Neuronal stem cell (in vitro differentiated cells): ENCODE data around the gene LHX8. TPM values are rescaled to one million over a fixed set of nuclear protein-coding genes. Genes with fewer than 3 reads are reported as not detected.

Experiments used
- DNase-seq: peaks from one replicate; pipeline ENCODE4 v3.0.0-alpha.2; 2013; ENCODE audit warnings: low spot score
- H2AFZ ChIP-seq: one replicate; pipeline ENCODE4 v1.6.1; 2013; ENCODE audit warnings: mild to moderate bottlenecking, low read length, inconsistent platforms
- H2AK5ac ChIP-seq: 2 replicates; pipeline ENCODE4 v1.6.1; 2013; ENCODE audit warnings: low read depth, mild to moderate bottlenecking, inconsistent platforms, low read length, moderate library complexity, mixed read lengths
- H2BK120ac ChIP-seq: 2 replicates; pipeline ENCODE4 v1.6.1; 2013; ENCODE audit warnings: low read depth, mild to moderate bottlenecking, inconsistent platforms, low read length, moderate library complexity, mixed read lengths
- H2BK12ac ChIP-seq: one replicate; pipeline ENCODE4 v1.6.1; 2013; ENCODE audit warnings: low read length, inconsistent platforms
- H2BK15ac ChIP-seq: 2 replicates; pipeline ENCODE4 v1.6.1; 2013; ENCODE audit warnings: mild to moderate bottlenecking, low read length, inconsistent platforms, mixed read lengths
- H2BK5ac ChIP-seq: one replicate; pipeline ENCODE4 v1.6.1; 2013; ENCODE audit warnings: inconsistent platforms, mild to moderate bottlenecking, low read length, moderate library complexity
- H3K14ac ChIP-seq: one replicate; pipeline ENCODE4 v1.6.1; 2013; ENCODE audit warnings: low read length, inconsistent platforms
- H3K18ac ChIP-seq: 2 replicates; pipeline ENCODE4 v1.6.1; 2013; ENCODE audit warnings: low read length, inconsistent platforms
- H3K23ac ChIP-seq: 2 replicates; pipeline ENCODE4 v1.6.1; 2013; ENCODE audit warnings: low read depth, mild to moderate bottlenecking, mixed read lengths, low read length, inconsistent platforms; ENCODE audit not compliant: poor library complexity
- H3K27ac ChIP-seq: replicated peaks from 3 replicates; pipeline ENCODE4 v1.5.1; 2013; ENCODE audit warnings: low read length, inconsistent platforms
- H3K27me3 ChIP-seq, 3 experiments: 2 replicates each; pipeline ENCODE4 v1.6.1; 2013; ENCODE audit warnings: low read length in 3 of 3, mild to moderate bottlenecking in 2 of 3, inconsistent platforms in 1 of 3, low read depth in 1 of 3, mixed read lengths in 1 of 3, moderate library complexity in 1 of 3; ENCODE audit not compliant: control insufficient read depth in 3 of 3, insufficient read depth in 3 of 3
- H3K36me3 ChIP-seq, 2 donors: replicated peaks in 1 of 2; 2 replicates each; pipeline ENCODE4 v1.6.1; 2013; ENCODE audit warnings: low read length in 2 of 2; ENCODE audit not compliant: control insufficient read depth in 2 of 2, insufficient read depth in 2 of 2
- H3K4ac ChIP-seq: 2 replicates; pipeline ENCODE4 v1.6.1; 2013; ENCODE audit warnings: inconsistent platforms, mild to moderate bottlenecking, low read length, moderate library complexity
- H3K4me1 ChIP-seq, 2 donors: 1 replicate in 1 of 2; 2 replicates in 1 of 2; pipeline ENCODE4 v1.6.1; 2013; ENCODE audit warnings: low read length in 2 of 2, low read depth in 1 of 2; ENCODE audit not compliant: control insufficient read depth in 2 of 2, insufficient read depth in 1 of 2
- H3K4me2 ChIP-seq: one replicate; pipeline ENCODE4 v1.6.1; 2013; ENCODE audit warnings: mild to moderate bottlenecking, low read length, inconsistent platforms; ENCODE audit not compliant: insufficient read depth, poor library complexity, severe bottlenecking
- H3K4me3 ChIP-seq, 2 donors: 2 replicates each; pipeline ENCODE4 v1.5.1; 2013; ENCODE audit warnings: low read length in 2 of 2, mild to moderate bottlenecking in 2 of 2, inconsistent platforms in 1 of 2, moderate library complexity in 1 of 2
- H3K79me1 ChIP-seq: one replicate; pipeline ENCODE4 v1.6.1; 2013; ENCODE audit warnings: low read depth, mild to moderate bottlenecking, inconsistent platforms, low read length, moderate library complexity
- H3K9ac ChIP-seq: one replicate; pipeline ENCODE4 v1.6.1; 2013; ENCODE audit warnings: mild to moderate bottlenecking, low read depth, low read length, inconsistent platforms; ENCODE audit not compliant: poor library complexity
- H3K9me3 ChIP-seq, 2 donors: replicated peaks in 1 of 2; 2 replicates each; pipeline versions ENCODE3 to v1.6.1; 2013; ENCODE audit warnings: low read length in 2 of 2, mild to moderate bottlenecking in 2 of 2, inconsistent platforms in 1 of 2, low read depth in 1 of 2, mixed read lengths in 1 of 2, moderate library complexity in 1 of 2; ENCODE audit not compliant: control insufficient read depth in 2 of 2, insufficient read depth in 1 of 2
- H4K8ac ChIP-seq: one replicate; pipeline ENCODE4 v1.6.1; 2013; ENCODE audit warnings: low read depth, mild to moderate bottlenecking, inconsistent platforms, low read length, moderate library complexity
- H4K91ac ChIP-seq: one replicate; pipeline ENCODE4 v1.6.1; 2013; ENCODE audit warnings: low read length, low read depth, mild to moderate bottlenecking, inconsistent platforms; ENCODE audit not compliant: poor library complexity
- WGBS, 2 donors: extraction: QIAGEN DNeasy Blood & Tissue Kit; methylation state at CpG; one replicate each; pipeline ENCODE4 v1.1.7; 2013; ENCODE audit warnings: missing lambda C conversion rate in 2 of 2, mixed read lengths in 1 of 2; ENCODE audit not compliant: insufficient read length in 2 of 2, insufficient replicate concordance in 1 of 2; ENCODE audit errors: extremely low coverage in 2 of 2; 5-methylcytosine and 5-hydroxymethylcytosine counted together
- small RNA-seq: library from polyadenylated mRNA; stranded (forward); fragments of <200 nt; extraction: miRNeasy Mini kit (QIAGEN cat#:217004); gene quantifications from one replicate; pipeline ENCODE3, GENCODE V24; 2013; ENCODE audit not compliant: insufficient read depth

LHX8 gene

GRCh38 chr1:75203415-75204277 is 69.5 kb downstream of the LHX8 start:
- Histone ChIP-seq H2BK5ac (no peak overlapping the region), H3K36me3 (no peaks in the 10 kb centered on the region), H3K27me3 (no peaks in the 10 kb centered on the region), H2BK12ac (no peak overlapping the region), H3K27ac (no peak overlapping the region), H3K79me1 (no peaks in the 10 kb centered on the region), H4K91ac (no peak overlapping the region), H2AK5ac (no peak overlapping the region), H3K14ac (no peak overlapping the region), H4K8ac (no peak overlapping the region), H3K18ac (no peak overlapping the region), H3K4ac (no peak overlapping the region), H3K9me3 (no peaks in the 10 kb centered on the region), H3K4me2 (no peak overlapping the region), H3K9ac (no peak overlapping the region), H3K4me3 (no peak overlapping the region), H3K4me1 (peaks cover 2 to 6% of the 10 kb centered on the region in 2 donors), H2BK15ac (no peak overlapping the region), H2BK120ac (no peak overlapping the region), H2AFZ (no peak overlapping the region), H3K23ac (no peak overlapping the region)
- WGBS, 2 donors, result no CpG with 5 or more reads among the region's 8 CpGs
- peak; percentile 50 for DNase-seq

DNA sequence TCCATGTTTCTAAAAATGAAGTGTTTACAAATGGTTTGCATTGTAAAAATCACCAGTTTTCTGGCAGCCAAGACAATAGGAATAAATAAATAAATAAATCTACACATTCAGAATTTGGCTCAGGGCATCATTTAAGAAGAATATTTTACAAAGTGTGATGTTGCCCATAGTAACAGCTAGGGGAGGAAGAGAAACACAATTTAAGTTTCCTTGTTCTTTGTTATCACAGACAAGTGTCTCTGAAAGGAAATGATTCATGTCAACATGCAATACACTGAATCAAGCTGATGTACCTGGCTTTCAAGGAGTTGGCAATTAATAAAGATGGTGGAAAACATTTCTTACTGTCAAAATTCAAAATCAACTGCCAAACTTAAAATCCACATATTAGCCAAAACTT is 74.7 kb downstream of the LHX8 start:
- Histone ChIP-seq H3K27ac (no peak overlapping the region), H3K4me3 (no peak overlapping the region), H3K79me1 (no peaks in the 10 kb centered on the region), H4K8ac (no peak overlapping the region), H3K23ac (no peak overlapping the region), H2BK120ac (no peak overlapping the region), H2AFZ (no peak overlapping the region), H3K9ac (no peak overlapping the region), H3K18ac (no peak overlapping the region), H3K9me3 (no peaks in the 10 kb centered on the region), H3K4me2 (no peak overlapping the region), H2AK5ac (no peak overlapping the region), H4K91ac (no peak overlapping the region), H2BK12ac (no peak overlapping the region), H2BK5ac (no peak overlapping the region), H3K4ac (no peak overlapping the region), H3K36me3 (no peaks in the 10 kb centered on the region), H2BK15ac (no peak overlapping the region), H3K4me1 (no peaks in the 10 kb centered on the region), H3K14ac (no peak overlapping the region), H3K27me3 (no peaks in the 10 kb centered on the region)
- DNase-seq, result no peak

Small RNAs within 50 kb of the gene (small RNA-seq; reads per million reads assigned to genes)
- not detected for gene RNU6-622P
